ENCODE results near the gene RARS2. TPM values are rescaled to one million over a fixed set of nuclear protein-coding genes. Genes with fewer than 3 reads are reported as not detected.

The RARS2 gene
- total and polyA plus RNA-seq, 9 of the 15 experiments (the other 6 are each of a cell fraction or from before 2014, with no cell fraction given) = 30.0 to 92.7 (median 43.4) TPM

DNA sequence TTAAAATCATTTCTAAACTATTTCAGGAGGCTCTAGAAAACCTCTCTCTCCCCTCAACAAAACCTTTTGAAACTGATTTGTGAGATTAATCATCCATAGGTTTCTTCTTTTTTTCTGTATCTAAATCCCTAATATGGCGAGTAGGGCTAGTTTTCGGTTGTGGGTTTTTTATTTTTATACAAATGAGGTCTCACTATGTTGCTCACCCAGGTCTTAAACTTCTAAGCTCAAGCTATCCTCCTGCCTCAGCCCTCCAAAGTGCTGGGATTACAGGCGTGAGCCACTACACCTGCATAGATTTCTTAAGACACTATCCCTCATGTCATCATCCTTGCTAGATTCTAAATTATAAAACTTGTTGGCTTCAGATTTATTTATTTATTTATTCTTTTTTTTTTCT is 44.1 kb upstream of the RARS2 start:
- Histone ChIP-seq H3K4me3 (no peak overlapping the region), H3K36me3 (ENCODE audit: control insufficient read depth, insufficient read depth, low read length) (peaks cover 70% of the 10 kb centered on the region), H2AFZ (ENCODE audit: low read depth, low read length) (no peak overlapping the region), H3K27me3 (ENCODE audit: control insufficient read depth in 2 of 2, insufficient read depth in 2 of 2, low read length in 2 of 2) (no peaks in the 10 kb centered on the region), H3K9me1 (ENCODE audit: control insufficient read depth, insufficient read depth, low read length) (no peaks in the 10 kb centered on the region), H3K9ac (ENCODE audit: insufficient read depth in 1 of 2, low read depth in 2 of 2, low read length in 2 of 2) (no peak overlapping the region), H3K79me2 (ENCODE audit: control insufficient read depth, insufficient read depth, low read length) (no peaks in the 10 kb centered on the region), H3K27ac (ENCODE audit: extremely low read depth, low read depth, low read length) (no peak overlapping the region), H3K9me3 (replicated peaks; ENCODE audit: control insufficient read depth, insufficient read depth, low read depth, low read length) (no peaks in the 10 kb centered on the region), H4K20me1 (replicated peaks; ENCODE audit: control insufficient read depth, insufficient read depth, low read length) (no peaks in the 10 kb centered on the region), H3K4me1 (replicated peaks in 1 of 2; ENCODE audit: control insufficient read depth in 2 of 2, insufficient read depth in 2 of 2, low read length in 2 of 2) (no peaks in the 10 kb centered on the region), H3K4me2 (ENCODE audit: insufficient read depth, low read length) (no peak overlapping the region)
- POLR2A ChIA-PET = no interaction called here
- in situ Hi-C loops (cut with MboI) (no loop called here), intact Hi-C loops (cut with micrococcal nuclease) (no loop called here)
- CTCF ChIA-PET (ENCODE audit: low intra/inter-chr PET ratio) = no interaction called here
- ATAC-seq (no peak), FAIRE-seq (no peak), DNase-seq (ENCODE audit: extremely low read depth in 1 of 4, low spot score in 3 of 4) (no peak)
- WGBS (ENCODE audit: insufficient coverage, low coverage, missing lambda C conversion rate) = 93% methylated on average over 3 of the region's 3 CpGs
- BruUV-seq (replicated peaks) = no TSS peak
- TF ChIP-seq, protein P1, sequence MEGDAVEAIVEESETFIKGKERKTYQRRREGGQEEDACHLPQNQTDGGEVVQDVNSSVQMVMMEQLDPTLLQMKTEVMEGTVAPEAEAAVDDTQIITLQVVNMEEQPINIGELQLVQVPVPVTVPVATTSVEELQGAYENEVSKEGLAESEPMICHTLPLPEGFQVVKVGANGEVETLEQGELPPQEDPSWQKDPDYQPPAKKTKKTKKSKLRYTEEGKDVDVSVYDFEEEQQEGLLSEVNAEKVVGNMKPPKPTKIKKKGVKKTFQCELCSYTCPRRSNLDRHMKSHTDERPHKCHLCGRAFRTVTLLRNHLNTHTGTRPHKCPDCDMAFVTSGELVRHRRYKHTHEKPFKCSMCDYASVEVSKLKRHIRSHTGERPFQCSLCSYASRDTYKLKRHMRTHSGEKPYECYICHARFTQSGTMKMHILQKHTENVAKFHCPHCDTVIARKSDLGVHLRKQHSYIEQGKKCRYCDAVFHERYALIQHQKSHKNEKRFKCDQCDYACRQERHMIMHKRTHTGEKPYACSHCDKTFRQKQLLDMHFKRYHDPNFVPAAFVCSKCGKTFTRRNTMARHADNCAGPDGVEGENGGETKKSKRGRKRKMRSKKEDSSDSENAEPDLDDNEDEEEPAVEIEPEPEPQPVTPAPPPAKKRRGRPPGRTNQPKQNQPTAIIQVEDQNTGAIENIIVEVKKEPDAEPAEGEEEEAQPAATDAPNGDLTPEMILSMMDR (IDR thresholded peaks at IDR 0.05 in 2 of 3, conservative IDR thresholded peaks at IDR 0.05 in 1 of 3; ENCODE audit: insufficient read depth in 2 of 3, low read depth in 1 of 3, low read length in 3 of 3) = no peak
- TF ChIP-seq MYNN (IDR thresholded peaks at IDR 0.05) (no peak), MYNN (CRISPR knock-in tag; IDR thresholded peaks at IDR 0.05) (no peak), ZNF511 (CRISPR knock-in tag; IDR thresholded peaks at IDR 0.05) (no peak), ZFP36 (IDR thresholded peaks at IDR 0.05; ENCODE audit: low read depth, low read length, partially characterized antibody) (no peak), CHCHD3 (CRISPR knock-in tag; IDR thresholded peaks at IDR 0.05) (no peak), ESRRA (IDR thresholded peaks at IDR 0.05; ENCODE audit: borderline replicate concordance, low read depth) (no peak), CXXC5 (CRISPR knock-in tag; IDR thresholded peaks at IDR 0.05) (no peak), BRD9 (IDR thresholded peaks at IDR 0.05; ENCODE audit: low read depth, partially characterized antibody) (no peak), PTRF (tag; IDR thresholded peaks at IDR 0.05) (no peak), ELK3 (CRISPR knock-in tag; IDR thresholded peaks at IDR 0.05) (no peak), ATF6 (CRISPR knock-in tag; IDR thresholded peaks at IDR 0.05) (no peak), PCBP2 (IDR thresholded peaks at IDR 0.05; ENCODE audit: low read depth, low read length, poor library complexity, severe bottlenecking) (no peak), CCAR2 (IDR thresholded peaks at IDR 0.05; ENCODE audit: low read depth, low read length) (no peak), ILK (tag; IDR thresholded peaks at IDR 0.05; ENCODE audit: borderline replicate concordance, low read depth) (no peak), YBX1 (IDR thresholded peaks at IDR 0.05) (no peak)
- TF ChIP-seq, protein P2, sequence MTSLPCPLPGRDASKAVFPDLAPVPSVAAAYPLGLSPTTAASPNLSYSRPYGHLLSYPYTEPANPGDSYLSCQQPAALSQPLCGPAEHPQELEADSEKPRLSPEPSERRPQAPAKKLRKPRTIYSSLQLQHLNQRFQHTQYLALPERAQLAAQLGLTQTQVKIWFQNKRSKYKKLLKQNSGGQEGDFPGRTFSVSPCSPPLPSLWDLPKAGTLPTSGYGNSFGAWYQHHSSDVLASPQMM (CRISPR knock-in tag; IDR thresholded peaks at IDR 0.05) = no peak

Measured in K562 (cell line).